ENCODE results near the gene SLC2A6. TPM values are rescaled to one million over a fixed set of nuclear protein-coding genes. Genes with fewer than 3 reads are reported as not detected.

SLC2A6 gene
- total and polyA plus RNA-seq, 2 of the 8 experiments (the other 6 are each of a cell fraction or from before 2014, with no cell fraction given): 16.6 to 17.8 TPM

GRCh38 chr9:133421615-133422542 is 57.0 kb downstream of the SLC2A6 start, which contains the start of gene ADAMTS13:
ADAMTS13 (plus strand) TSS chr9:133422367; CDS start chr9:133422444, 77 bp downstream.
- POLR2A ChIA-PET (ENCODE audit: partially characterized antibody): interaction anchor here (0.6 to 3.6 kb wide), 7 partner anchors 10 to 80 kb away, joined by 3 to 19 read pairs (median 3); partner anchors contain the start of genes MED22 and RPL7A
- peak within 1 kb of the TSS; percentile 55; the same call in 1 of the 2 replicates for H2BK12ac ChIP-seq (ENCODE audit: low read depth, low read length)
- DNase-seq (ENCODE audit: low read depth in 1 of 2, low spot score in 2 of 2) (no peak), FAIRE-seq (no peak)
- peaks cover 0 to 7% of the 10 kb centered on the region in 2 experiments; a peak in 2 of 4 replicates for H3K79me2 ChIP-seq (ENCODE audit: control insufficient read depth in 1 of 2, insufficient read depth in 2 of 2, low read length in 2 of 2)
- CTCF ChIA-PET (ENCODE audit: partially characterized antibody): interaction anchor here (0.7 to 3.7 kb wide), 20 partner anchors 9 to 233 kb away, joined by 3 to 16 read pairs (median 3); partner anchors contain the start of gene CACFD1
- WGBS, 2 experiments (ENCODE audit: extremely low coverage in 1 of 2, insufficient coverage in 1 of 2, insufficient read length in 1 of 2, insufficient replicate concordance in 2 of 2, low coverage in 1 of 2, low lambda C conversion rate in 2 of 2, missing lambda C conversion rate in 1 of 2): 77% methylated on average over 23 of the region's 23 CpGs; no CpG with 5 or more reads in 1 of the 2 experiments
- no peak within 1 kb of the TSS for H2BK20ac ChIP-seq (ENCODE audit: low read length)
- no peak within 1 kb of the TSS for H2AFZ ChIP-seq (ENCODE audit: low read length)
- H2BK5ac ChIP-seq (ENCODE audit: low read depth, low read length): peak within 1 kb of the TSS; percentile 21; the same call in 1 of the 2 replicates
- no peak within 1 kb of the TSS for H3K27ac ChIP-seq (ENCODE audit: low read depth, low read length)
- H3K4me2 ChIP-seq (ENCODE audit: insufficient read depth in 1 of 2, low read depth in 2 of 2, low read length in 2 of 2): no peak within 1 kb of the TSS; a peak in 1 of 4 replicates
- H3K36me3 ChIP-seq (ENCODE audit: control insufficient read depth in 2 of 4, insufficient read depth in 4 of 4, low read length in 3 of 4): no peaks in the 10 kb centered on the region
- H3K4me1 ChIP-seq (replicated peaks in 1 of 4; ENCODE audit: control insufficient read depth in 3 of 4, insufficient read depth in 4 of 4, low read length in 3 of 4): peaks cover 0 to 15% (median 3%) of the 10 kb centered on the region in 4 experiments; a peak in 4 of 7 replicates
- no peaks in the 10 kb centered on the region; a peak in 1 of 7 replicates for H3K27me3 ChIP-seq (replicated peaks in 1 of 4; ENCODE audit: control insufficient read depth in 3 of 4, extremely low read depth in 1 of 4, insufficient read depth in 3 of 4, low read length in 3 of 4)
- no peak within 1 kb of the TSS for H3K56ac ChIP-seq (replicated peaks; ENCODE audit: insufficient read length, low read depth, low read length)
- no peak within 1 kb of the TSS for H3K4ac ChIP-seq (replicated peaks; ENCODE audit: insufficient read length, low read depth, low read length)
- H4K91ac ChIP-seq (replicated peaks; ENCODE audit: insufficient read length, low read length): peak within 1 kb of the TSS; percentile 6
- H3K4me3 ChIP-seq (ENCODE audit: extremely low read depth in 1 of 4, insufficient read depth in 2 of 4, low read depth in 3 of 4, low read length in 4 of 4): no peak within 1 kb of the TSS
- peak within 1 kb of the TSS; percentile 81; the same call in 1 of the 2 replicates for H2BK15ac ChIP-seq (ENCODE audit: low read length)
- H2BK120ac ChIP-seq (replicated peaks; ENCODE audit: low read depth, low read length): no peak within 1 kb of the TSS
- peak in 2 of 3 experiments; percentile 30 to 69; a peak in 2 of 4 replicates for TF ChIP-seq CTCF (IDR thresholded peaks at IDR 0.05; ENCODE audit: control extremely low read depth in 1 of 3, insufficient read depth in 1 of 3, low read depth in 1 of 3, low read length in 3 of 3)
- no peak for TF ChIP-seq ATF2 (IDR thresholded peaks at IDR 0.05; ENCODE audit: low read length)
- TF ChIP-seq RAD21 (IDR thresholded peaks at IDR 0.05 in 1 of 2, conservative IDR thresholded peaks at IDR 0.05 in 1 of 2; ENCODE audit: low read depth in 2 of 2, low read length in 2 of 2): peak in 1 of 2 experiments; percentile 19; a peak in 1 of 4 replicates
- no peak within 1 kb of the TSS for H3K23ac ChIP-seq (ENCODE audit: insufficient read length)
- H3K23me2 ChIP-seq (ENCODE audit: low read depth, low read length): peaks cover 4% of the 10 kb centered on the region
- H3K14ac ChIP-seq (ENCODE audit: insufficient read length): no peak within 1 kb of the TSS
- 0 out of 2 replicates have a peak within 1 kb of the TSS, but pooled peaks have one; percentile 17 for H2AK5ac ChIP-seq (ENCODE audit: low read depth, low read length)
- H3K9ac ChIP-seq (replicated peaks in 1 of 4; ENCODE audit: extremely low read depth in 1 of 4, low read depth in 3 of 4, low read length in 3 of 4): peak within 1 kb of the TSS in 1 of 4 experiments; percentile 28; a peak in 1 of 7 replicates
- peaks cover under 1% of the 10 kb centered on the region for H3K79me1 ChIP-seq (ENCODE audit: low read depth, low read length)
- H4K5ac ChIP-seq (ENCODE audit: insufficient read length, low read depth, low read length): no peak within 1 kb of the TSS
- no peak within 1 kb of the TSS; the same call in 1 of the 2 replicates for H3K18ac ChIP-seq (ENCODE audit: extremely low read depth, low read length)
- H3K9me3 ChIP-seq (ENCODE audit: insufficient read depth in 2 of 2, low read depth in 1 of 2, low read length in 1 of 2): no peaks in the 10 kb centered on the region
- H4K20me1 ChIP-seq (replicated peaks in 1 of 2; ENCODE audit: control insufficient read depth in 1 of 2, insufficient read depth in 2 of 2, low read length in 2 of 2): no peaks in the 10 kb centered on the region
- H4K8ac ChIP-seq (ENCODE audit: extremely low read depth, insufficient read depth, low read length): 0 out of 2 replicates have a peak within 1 kb of the TSS, but pooled peaks have one; percentile 60
